HS-5 (cell line): ENCODE results near the gene DENND1B.

ENCODE experiments used
- DNase-seq: peaks from one replicate; pipeline ENCODE4 v3.0.0-alpha.2; 2012; ENCODE audit warnings: low read depth

DENND1B gene

GRCh38 chr1:197683895-197684553, 91.3 kb downstream of the DENND1B start:
- DNase-seq, result no peak

- no peak for DNase-seq
These were observed 92.0 kb downstream of the DENND1B start for GRCh38 chr1:197683280-197683679.

- no peak for DNase-seq
These were observed 95.0 kb downstream of the DENND1B start for GRCh38 chr1:197680311-197680710.

- DNase-seq, result no peak
These were observed 97.5 kb downstream of the DENND1B start for GRCh38 chr1:197677752-197678295.

- DNase-seq, result no peak
These were observed 98.0 kb downstream of the DENND1B start for GRCh38 chr1:197677313-197677712.

GRCh38 chr1:197675583-197676208, 99.6 kb downstream of the DENND1B start:
- DNase-seq, result no peak

GRCh38 chr1:197674286-197674685, 101.0 kb downstream of the DENND1B start:
- no peak for DNase-seq

GRCh38 chr1:197673292-197673691, 102.0 kb downstream of the DENND1B start:
- DNase-seq, result no peak

GRCh38 chr1:197672347-197672746, 102.9 kb downstream of the DENND1B start:
- no peak for DNase-seq

GRCh38 chr1:197671920-197672319, 103.4 kb downstream of the DENND1B start:
- no peak for DNase-seq

GRCh38 chr1:197671140-197671539, 104.1 kb downstream of the DENND1B start:
- DNase-seq, result peak; percentile 6

GRCh38 chr1:197666769-197667285, 108.5 kb downstream of the DENND1B start:
- DNase-seq, result no peak

- DNase-seq, result no peak
These were observed 110.9 kb downstream of the DENND1B start for GRCh38 chr1:197664391-197664790.

- DNase-seq, result no peak
These were observed 111.9 kb downstream of the DENND1B start for GRCh38 chr1:197663162-197663953.

GRCh38 chr1:197660389-197660788, 114.9 kb downstream of the DENND1B start:
- DNase-seq, result no peak

- DNase-seq, result no peak
These were observed 116.1 kb downstream of the DENND1B start for GRCh38 chr1:197659171-197659570.

- DNase-seq, result no peak
These were observed 126.1 kb downstream of the DENND1B start for GRCh38 chr1:197649188-197649587.

GRCh38 chr1:197638316-197638715, 137.0 kb downstream of the DENND1B start:
- DNase-seq, result no peak

- no peak for DNase-seq
These were observed 137.9 kb downstream of the DENND1B start for GRCh38 chr1:197637406-197637805.

- no peak for DNase-seq
These were observed 141.7 kb downstream of the DENND1B start for GRCh38 chr1:197633447-197634078.

GRCh38 chr1:197632651-197633050, 142.6 kb downstream of the DENND1B start:
- no peak for DNase-seq

- no peak for DNase-seq
These were observed 143.3 kb downstream of the DENND1B start for GRCh38 chr1:197632005-197632404.
